Stimulated activated CD8-positive, alpha-beta memory T cell treated with anti-CD3 and anti-CD28 coated beads, Interleukin-15, amount 100 ng/mL, for 24 hours (primary cell): ENCODE measurements around the gene UGT2A1.
"Not testable (repeated sequence)": the region's sequence is repeated elsewhere in the genome, so short reads cannot be mapped to it uniquely, and the experiment has no call there.

Experiments used
- DNase-seq: peaks from one replicate; pipeline ENCODE4 v3.0.0-alpha.2; 2020; ENCODE audit warnings: low read depth

UGT2A1 gene

GRCh38 chr4:69653147-69653546, at the start of gene UGT2A1:
TSS of gene UGT2A1 (minus strand) at chr4:69653247. CDS start at chr4:69647644, 5,603 bp downstream.
- no peak for DNase-seq

DNA sequence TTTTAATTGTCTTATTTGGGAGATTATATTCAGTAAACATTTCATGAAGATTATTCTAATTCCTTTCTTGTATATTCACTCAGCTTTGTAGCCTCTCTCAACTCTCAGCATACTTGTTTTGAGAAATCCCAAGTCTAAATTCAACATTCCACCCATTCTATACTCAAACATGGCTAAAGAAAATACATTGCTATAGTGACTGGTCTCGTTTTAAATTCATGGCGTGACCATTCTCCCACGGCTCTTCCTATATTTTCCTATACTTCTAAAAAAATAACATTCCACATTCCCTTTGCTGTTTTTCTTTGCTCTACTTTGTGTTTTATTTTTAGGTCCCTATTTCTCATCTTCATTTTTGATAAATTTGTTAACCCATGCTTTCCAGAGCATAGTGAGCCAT, 49.2 kb upstream of the UGT2A1 start:
- DNase-seq, result no peak

DNA sequence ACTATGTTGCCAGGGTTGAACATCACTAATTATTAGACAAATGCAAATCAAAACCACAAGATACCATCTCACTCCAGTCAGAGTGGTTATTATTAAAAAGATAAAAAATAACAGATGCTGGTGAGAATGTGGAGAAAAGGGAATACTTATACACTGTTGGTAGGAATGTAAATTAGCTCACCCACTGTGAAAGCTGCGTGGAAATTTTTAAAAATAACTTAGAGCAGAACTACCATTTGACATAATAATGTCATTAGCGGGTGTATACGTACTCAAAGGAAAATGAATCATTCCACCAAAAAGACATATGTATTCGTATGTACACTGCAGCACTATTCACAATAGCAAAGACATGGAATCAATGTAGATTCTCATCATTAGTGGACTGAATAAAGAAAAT, 48.6 kb upstream of the UGT2A1 start:
- no peak for DNase-seq

GRCh38 chr4:69697536-69698242, 44.6 kb upstream of the UGT2A1 start:
- no peak for DNase-seq

- no peak for DNase-seq
Observed at GRCh38 chr4:69689599-69689998, 36.6 kb upstream of the UGT2A1 start.

GRCh38 chr4:69684804-69685203, 31.8 kb upstream of the UGT2A1 start:
- DNase-seq, result no peak

- no peak for DNase-seq
Observed at GRCh38 chr4:69668680-69669079, 15.6 kb upstream of the UGT2A1 start.

- DNase-seq, result not testable (repeated sequence)
Observed at GRCh38 chr4:69664009-69664408, 11.0 kb upstream of the UGT2A1 start.

DNA sequence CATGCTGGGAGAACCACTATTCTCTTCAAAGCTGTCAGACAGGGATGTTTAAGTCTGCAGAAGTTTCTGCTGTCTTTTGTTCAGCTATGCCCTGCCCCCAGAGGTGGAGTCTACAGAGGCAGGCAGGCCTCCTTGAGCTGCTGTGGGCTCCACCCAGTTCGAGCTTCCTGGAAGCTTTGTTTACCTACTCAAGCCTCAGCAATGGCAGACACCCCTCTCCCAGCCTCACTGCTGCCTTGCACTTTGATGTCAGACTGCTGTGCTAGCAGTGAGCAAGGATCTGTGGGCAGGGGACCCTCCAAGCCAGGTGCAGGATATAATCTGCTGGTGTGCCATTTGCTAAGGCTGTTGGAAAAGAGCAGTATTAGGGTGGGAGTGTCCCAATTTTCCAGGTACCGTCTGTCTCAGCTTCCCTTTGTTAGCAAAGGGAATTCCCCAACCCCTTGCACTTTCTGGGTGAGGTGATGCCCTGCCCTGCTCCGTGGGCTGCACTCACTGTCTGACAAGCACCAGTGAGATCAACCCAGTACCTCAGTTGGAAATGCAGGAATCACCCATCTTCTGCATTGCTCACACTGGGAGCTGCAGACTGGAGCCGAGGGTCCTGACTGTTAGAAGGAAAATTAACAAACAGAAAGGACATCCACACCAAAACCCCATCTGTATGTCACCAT, 8.2 kb upstream of the UGT2A1 start:
- DNase-seq, result not testable (repeated sequence)

DNA sequence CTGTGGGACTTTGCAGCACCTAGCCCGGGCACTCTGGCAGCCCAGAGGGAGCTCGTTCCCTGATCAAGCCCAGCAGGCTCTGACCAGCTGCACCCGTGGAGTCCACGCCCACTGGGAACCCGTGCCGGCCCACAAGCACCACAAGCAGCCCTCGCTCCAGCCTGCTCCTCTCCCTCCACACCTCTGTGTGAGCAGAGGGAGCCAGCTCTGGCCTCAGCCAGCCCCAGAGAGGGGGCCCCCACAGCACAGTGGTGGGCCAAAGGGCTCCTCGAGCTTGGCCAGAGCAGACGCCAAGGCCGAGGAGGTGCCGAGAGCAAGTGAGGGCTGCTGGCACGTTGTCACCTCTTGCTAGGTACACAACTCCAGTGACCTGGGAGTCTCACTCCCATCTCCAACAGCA, 5.1 kb upstream of the UGT2A1 start:
- no peak for DNase-seq

GRCh38 chr4:69656653-69657158, 3.7 kb upstream of the UGT2A1 start:
- no peak for DNase-seq

DNA sequence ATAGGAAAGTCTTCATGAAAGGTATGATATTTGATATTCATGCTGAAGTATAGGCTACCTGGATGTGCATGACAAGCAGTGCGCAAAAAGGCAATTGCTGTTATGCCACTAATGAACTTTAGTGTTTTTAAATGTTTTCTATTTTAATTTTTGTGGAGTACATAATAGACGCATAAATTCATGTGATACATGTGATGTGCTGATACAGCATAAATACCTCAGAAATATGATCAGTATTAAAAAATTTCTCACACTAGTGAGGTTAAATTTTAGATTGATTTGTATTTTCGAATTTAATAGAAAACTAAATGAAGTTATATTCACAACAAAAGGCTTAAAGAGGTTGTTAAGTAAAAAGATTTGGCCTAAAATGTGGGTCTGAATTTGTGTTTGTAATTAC, 2.2 kb downstream of the UGT2A1 start:
- no peak for DNase-seq

DNA sequence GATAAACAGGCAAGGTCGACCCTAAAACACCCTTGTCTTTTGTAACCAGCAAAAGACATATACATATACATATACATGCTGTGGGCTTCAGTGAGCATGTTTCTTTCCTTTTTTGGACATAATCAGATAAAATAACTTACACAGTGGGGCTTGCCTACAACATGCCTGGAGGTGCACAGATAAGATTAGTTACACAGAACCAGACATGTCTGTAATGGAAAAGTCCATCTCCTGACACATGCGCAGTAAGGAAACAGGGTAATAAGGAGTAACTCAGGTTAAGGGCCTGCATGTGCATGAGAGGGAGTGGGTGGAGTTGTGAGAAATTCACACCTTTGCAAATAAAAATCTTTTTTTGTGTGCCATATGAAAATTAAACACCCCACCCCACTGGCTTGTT, 3.4 kb downstream of the UGT2A1 start:
- DNase-seq, result no peak

DNA sequence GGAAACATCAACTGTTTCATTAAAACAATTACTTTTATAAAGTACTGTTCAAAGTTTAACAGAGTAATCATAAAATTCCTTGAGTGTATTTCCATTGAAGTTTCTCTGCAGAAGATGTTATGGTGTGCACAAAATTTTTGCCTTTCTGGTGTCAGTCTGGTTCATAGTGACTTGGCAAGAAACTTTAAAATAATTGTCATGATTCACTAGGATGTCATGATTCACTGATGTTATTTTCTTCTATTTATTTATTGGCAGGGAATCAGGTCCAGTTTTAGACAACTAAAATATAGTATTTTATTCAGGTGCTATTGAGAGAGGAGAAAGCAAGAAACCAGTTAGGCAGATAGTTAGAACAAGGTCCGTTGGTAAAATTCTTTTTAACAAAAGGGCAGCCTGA, 3.8 kb downstream of the UGT2A1 start:
- DNase-seq, result no peak

- no peak for DNase-seq
Observed at GRCh38 chr4:69642961-69643360, 10.1 kb downstream of the UGT2A1 start.

DNA sequence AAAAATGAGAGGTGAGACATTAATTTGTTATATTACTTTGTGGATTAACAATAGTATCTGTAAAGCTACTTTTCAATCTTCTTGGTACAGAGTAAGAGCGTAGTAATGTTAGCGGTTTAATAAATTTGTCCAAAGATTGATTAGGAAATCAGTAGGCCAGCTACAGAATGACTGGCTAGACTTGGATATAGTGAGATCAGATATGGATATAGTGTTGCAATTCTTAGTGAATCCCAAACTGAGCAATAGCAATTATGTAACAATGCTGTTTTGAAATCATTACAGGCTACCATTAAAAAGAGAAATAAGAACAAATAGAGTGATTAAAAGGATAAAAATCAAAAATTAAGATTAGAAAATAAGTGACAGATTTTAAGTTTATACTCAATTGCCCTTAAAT, 12.8 kb downstream of the UGT2A1 start:
- no peak for DNase-seq

DNA sequence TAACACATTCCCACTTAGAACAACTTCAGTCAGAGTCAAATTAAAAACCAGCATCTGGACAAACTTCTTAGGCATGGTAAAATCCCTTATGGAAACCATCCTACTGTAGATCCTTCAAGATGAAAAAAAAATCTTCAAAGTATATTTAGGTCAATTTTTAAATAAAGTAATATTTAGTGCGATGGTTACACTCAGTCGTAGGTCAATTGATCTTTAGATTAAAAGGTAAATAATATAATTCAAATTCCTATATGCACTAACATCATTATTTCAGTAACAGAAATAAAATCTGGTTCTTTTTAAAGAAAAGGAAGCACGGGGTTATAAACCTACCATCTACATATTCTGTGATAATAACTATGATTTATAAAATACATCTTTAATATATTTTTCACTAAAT, 13.5 kb downstream of the UGT2A1 start, which contains the start of gene UGT2A2:
Gene UGT2A2 (minus strand): TSS at position 101 of the 400 bp plus-strand sequence. CDS start 2 bp downstream, at position 99.
- DNase-seq, result no peak

GRCh38 chr4:69617083-69617694, 35.9 kb downstream of the UGT2A1 start:
- DNase-seq, result no peak

- DNase-seq, result no peak
Observed at GRCh38 chr4:69610484-69610883, 42.6 kb downstream of the UGT2A1 start.

- DNase-seq, result no peak
Observed at GRCh38 chr4:69601065-69601464, 52.0 kb downstream of the UGT2A1 start.

DNA sequence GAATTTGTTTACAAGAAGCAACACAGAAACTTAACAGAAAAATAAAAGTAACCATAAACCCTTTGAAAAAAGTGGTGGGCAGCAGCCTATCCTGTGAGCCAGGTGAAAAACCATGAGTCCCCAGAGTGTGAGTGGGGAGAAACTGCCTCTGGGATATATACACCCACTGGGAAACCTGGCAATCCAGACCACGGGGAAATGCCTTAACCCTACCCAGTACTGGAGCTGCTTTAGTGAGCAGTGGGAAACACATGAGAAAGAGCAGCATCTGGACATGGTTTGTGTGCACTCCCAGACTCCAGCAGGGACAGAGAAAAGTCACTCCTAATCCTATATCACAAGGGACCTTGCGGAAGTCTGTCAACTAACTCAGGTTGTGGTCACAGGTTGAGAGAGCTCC, 53.0 kb downstream of the UGT2A1 start:
- no peak for DNase-seq

- DNase-seq, result no peak
Observed at GRCh38 chr4:69594382-69594781, 58.7 kb downstream of the UGT2A1 start.

- DNase-seq, result no peak
Observed at GRCh38 chr4:69591364-69591763, 61.7 kb downstream of the UGT2A1 start.
